SK-N-MC (cell line): ENCODE results near the gene MAGI1.

Source experiments
- EZH2 ChIP-seq: fragments of 200-600 bp; sonication (generic); IDR thresholded peaks from one replicate; pipeline ENCODE4 v1.6.1; 2017; ENCODE audit warnings: antibody characterized with exemption
- FOXP2 ChIP-seq: optimal IDR thresholded peaks from 2 replicates; pipeline ENCODE3; 2011; ENCODE audit warnings: mild to moderate bottlenecking, moderate library complexity; ENCODE audit not compliant: insufficient read depth; ENCODE audit errors: extremely low read length, control extremely low read depth
- POLR2AphosphoS5 ChIP-seq: IDR thresholded peaks from 2 replicates; pipeline ENCODE4 v1.6.1; 2012; ENCODE audit warnings: mild to moderate bottlenecking, low read depth, low read length, borderline replicate concordance

DNA sequence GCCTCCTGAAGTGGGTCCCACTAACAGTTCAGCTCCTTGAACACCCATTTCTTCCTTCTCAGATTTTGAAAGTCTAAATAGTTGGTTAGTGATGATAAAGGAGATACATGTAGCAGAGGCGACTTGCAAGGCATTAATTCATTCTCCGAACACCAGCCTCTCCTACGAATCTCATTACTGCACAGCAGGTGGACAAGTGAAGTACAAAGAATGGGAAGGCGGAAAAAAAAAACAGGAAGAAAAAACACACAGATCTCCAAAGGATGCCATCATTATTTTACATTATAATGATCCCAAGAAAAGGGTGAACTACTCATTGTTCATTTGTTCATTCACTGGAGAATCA, 276.5 kb downstream of the MAGI1 start:
- TF ChIP-seq EZH2 = no peak
- TF ChIP-seq POLR2AphosphoS5 = no peak
- TF ChIP-seq FOXP2 = no peak
